WERI-Rb-1 (cell line): ENCODE results near the gene NBPF9.
"Not testable (repeated sequence)": the region's sequence is repeated elsewhere in the genome, so short reads cannot be mapped to it uniquely, and the experiment has no call there.

Experiments used
- DNase-seq: peaks from one replicate; pipeline ENCODE4 v3.0.0-alpha.2; 2020
- H3K27ac ChIP-seq: fragments of 250-450 bp; sonication (Bioruptor Pico); 2 replicates; pipeline ENCODE4 v1.5.1; 2020; ENCODE audit warnings: mild to moderate bottlenecking, moderate library complexity
- H3K27me3 ChIP-seq: fragments of 250-450 bp; sonication (Bioruptor Pico); 2 replicates; pipeline ENCODE4 v1.5.1; 2021; ENCODE audit warnings: mild to moderate bottlenecking, low read depth, moderate library complexity; ENCODE audit not compliant: insufficient read depth, severe bottlenecking
- H3K36me3 ChIP-seq: fragments of 250-450 bp; sonication (Bioruptor Pico); 2 replicates; pipeline ENCODE4 v1.5.1; 2020; ENCODE audit warnings: mild to moderate bottlenecking, moderate library complexity
- H3K4me3 ChIP-seq: 2 replicates; pipeline ENCODE4 v1.5.1; 2011; ENCODE audit warnings: low read depth, mild to moderate bottlenecking, control low read depth, low read length
- H3K9me3 ChIP-seq: fragments of 250-450 bp; sonication (Bioruptor Pico); 2 replicates; pipeline ENCODE4 v1.5.1; 2021; ENCODE audit warnings: mild to moderate bottlenecking, moderate library complexity; ENCODE audit not compliant: severe bottlenecking

Gene NBPF9

GRCh38 chr1:149064611-149065010, 38.7 kb downstream of the NBPF9 start:
- DNase-seq, H3K27me3 ChIP-seq, H3K4me3 ChIP-seq, H3K9me3 ChIP-seq, H3K27ac ChIP-seq: not testable (repeated sequence)
- peaks cover 29% of the 10 kb centered on the region for H3K36me3 ChIP-seq

- not testable (repeated sequence) for H3K27me3 ChIP-seq, DNase-seq, H3K36me3 ChIP-seq, H3K9me3 ChIP-seq, H3K4me3 ChIP-seq, H3K27ac ChIP-seq
Measured at GRCh38 chr1:149043056-149043455, 60.3 kb downstream of the NBPF9 start.

- H3K27me3 ChIP-seq, H3K9me3 ChIP-seq, H3K36me3 ChIP-seq, H3K27ac ChIP-seq, H3K4me3 ChIP-seq, DNase-seq: not testable (repeated sequence)
Measured at GRCh38 chr1:149033916-149034315, 69.4 kb downstream of the NBPF9 start.

- H3K4me3 ChIP-seq, H3K9me3 ChIP-seq, H3K36me3 ChIP-seq, H3K27ac ChIP-seq, DNase-seq, H3K27me3 ChIP-seq: not testable (repeated sequence)
Measured at GRCh38 chr1:149024327-149024726, 79.0 kb downstream of the NBPF9 start.

- H3K27me3 ChIP-seq, H3K4me3 ChIP-seq, DNase-seq, H3K27ac ChIP-seq, H3K36me3 ChIP-seq, H3K9me3 ChIP-seq: not testable (repeated sequence)
Measured at GRCh38 chr1:149018577-149018976, 84.8 kb downstream of the NBPF9 start.

- H3K36me3 ChIP-seq, H3K9me3 ChIP-seq, DNase-seq, H3K27me3 ChIP-seq, H3K4me3 ChIP-seq, H3K27ac ChIP-seq: not testable (repeated sequence)
Measured at GRCh38 chr1:149016626-149017025, 86.7 kb downstream of the NBPF9 start.

GRCh38 chr1:149015522-149015921, 87.8 kb downstream of the NBPF9 start:
- not testable (repeated sequence) for H3K9me3 ChIP-seq, H3K27me3 ChIP-seq, H3K36me3 ChIP-seq, H3K4me3 ChIP-seq, H3K27ac ChIP-seq, DNase-seq

GRCh38 chr1:149013513-149013912, 89.8 kb downstream of the NBPF9 start:
- H3K36me3 ChIP-seq, H3K27me3 ChIP-seq, DNase-seq, H3K4me3 ChIP-seq, H3K9me3 ChIP-seq, H3K27ac ChIP-seq: not testable (repeated sequence)

GRCh38 chr1:149012599-149012998, 90.8 kb downstream of the NBPF9 start:
- not testable (repeated sequence) for H3K9me3 ChIP-seq, H3K27me3 ChIP-seq, H3K4me3 ChIP-seq, H3K36me3 ChIP-seq, H3K27ac ChIP-seq, DNase-seq

- not testable (repeated sequence) for H3K9me3 ChIP-seq, DNase-seq, H3K36me3 ChIP-seq, H3K4me3 ChIP-seq, H3K27me3 ChIP-seq, H3K27ac ChIP-seq
Measured at GRCh38 chr1:149009761-149010160, 93.6 kb downstream of the NBPF9 start.

GRCh38 chr1:149008769-149009168, 94.6 kb downstream of the NBPF9 start:
- not testable (repeated sequence) for H3K36me3 ChIP-seq, H3K27me3 ChIP-seq, H3K4me3 ChIP-seq, H3K9me3 ChIP-seq, H3K27ac ChIP-seq, DNase-seq

GRCh38 chr1:149008326-149008725, 95.0 kb downstream of the NBPF9 start:
- not testable (repeated sequence) for H3K4me3 ChIP-seq, H3K27me3 ChIP-seq, H3K9me3 ChIP-seq, H3K36me3 ChIP-seq, DNase-seq, H3K27ac ChIP-seq
